OCI-LY7 (cell line): Measurements from ENCODE around the gene RALGAPA2.

ENCODE experiments used
- EZH2phosphoT487 ChIP-seq: fragments of 200-600 bp; sonication (generic); IDR thresholded peaks from 2 replicates; pipeline ENCODE4 v1.6.1; 2018; ENCODE audit warnings: low read depth, borderline replicate concordance, mild to moderate bottlenecking, mixed run types, antibody characterized with exemption, low read length, moderate library complexity, mixed read lengths
- TF ChIP-seq, protein P1 (sequence below): fragments of 200-600 bp; sonication (generic); conservative IDR thresholded peaks from 2 replicates; pipeline ENCODE4 v1.5.1; 2014; ENCODE audit warnings: mild to moderate bottlenecking, antibody characterized with exemption, low read length, moderate library complexity, mixed read lengths

DNA sequence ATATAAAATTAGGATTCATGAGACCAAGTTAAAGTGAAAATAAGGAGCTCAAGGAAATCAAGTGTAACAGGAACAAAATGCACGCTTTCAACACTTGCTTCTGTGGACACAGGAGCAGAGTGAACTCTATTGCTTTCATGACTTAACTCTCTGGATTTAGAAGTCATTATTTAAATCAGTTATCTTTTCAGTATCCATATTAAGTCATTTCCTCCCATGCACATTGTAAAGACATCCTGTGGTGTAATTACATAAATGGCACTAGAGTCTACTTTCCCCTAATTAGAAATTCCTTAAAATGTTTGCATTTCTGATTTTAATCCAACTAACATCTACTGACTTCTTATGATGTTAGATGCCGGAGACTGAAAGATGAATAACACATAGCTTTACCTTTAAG lies 256.5 kb downstream of the RALGAPA2 start:
- TF ChIP-seq, protein P1, sequence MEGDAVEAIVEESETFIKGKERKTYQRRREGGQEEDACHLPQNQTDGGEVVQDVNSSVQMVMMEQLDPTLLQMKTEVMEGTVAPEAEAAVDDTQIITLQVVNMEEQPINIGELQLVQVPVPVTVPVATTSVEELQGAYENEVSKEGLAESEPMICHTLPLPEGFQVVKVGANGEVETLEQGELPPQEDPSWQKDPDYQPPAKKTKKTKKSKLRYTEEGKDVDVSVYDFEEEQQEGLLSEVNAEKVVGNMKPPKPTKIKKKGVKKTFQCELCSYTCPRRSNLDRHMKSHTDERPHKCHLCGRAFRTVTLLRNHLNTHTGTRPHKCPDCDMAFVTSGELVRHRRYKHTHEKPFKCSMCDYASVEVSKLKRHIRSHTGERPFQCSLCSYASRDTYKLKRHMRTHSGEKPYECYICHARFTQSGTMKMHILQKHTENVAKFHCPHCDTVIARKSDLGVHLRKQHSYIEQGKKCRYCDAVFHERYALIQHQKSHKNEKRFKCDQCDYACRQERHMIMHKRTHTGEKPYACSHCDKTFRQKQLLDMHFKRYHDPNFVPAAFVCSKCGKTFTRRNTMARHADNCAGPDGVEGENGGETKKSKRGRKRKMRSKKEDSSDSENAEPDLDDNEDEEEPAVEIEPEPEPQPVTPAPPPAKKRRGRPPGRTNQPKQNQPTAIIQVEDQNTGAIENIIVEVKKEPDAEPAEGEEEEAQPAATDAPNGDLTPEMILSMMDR, result no peak
- no peak for TF ChIP-seq EZH2phosphoT487
